ENCODE results near the gene SVOP. TPM values are rescaled to one million over a fixed set of nuclear protein-coding genes. Genes with fewer than 3 reads are reported as not detected.
A peak's percentile ranks its signal among the peaks of the same experiment; 100 is the strongest.

The SVOP gene
- total RNA-seq, 1 experiment from 2014 or later = not detected

DNA sequence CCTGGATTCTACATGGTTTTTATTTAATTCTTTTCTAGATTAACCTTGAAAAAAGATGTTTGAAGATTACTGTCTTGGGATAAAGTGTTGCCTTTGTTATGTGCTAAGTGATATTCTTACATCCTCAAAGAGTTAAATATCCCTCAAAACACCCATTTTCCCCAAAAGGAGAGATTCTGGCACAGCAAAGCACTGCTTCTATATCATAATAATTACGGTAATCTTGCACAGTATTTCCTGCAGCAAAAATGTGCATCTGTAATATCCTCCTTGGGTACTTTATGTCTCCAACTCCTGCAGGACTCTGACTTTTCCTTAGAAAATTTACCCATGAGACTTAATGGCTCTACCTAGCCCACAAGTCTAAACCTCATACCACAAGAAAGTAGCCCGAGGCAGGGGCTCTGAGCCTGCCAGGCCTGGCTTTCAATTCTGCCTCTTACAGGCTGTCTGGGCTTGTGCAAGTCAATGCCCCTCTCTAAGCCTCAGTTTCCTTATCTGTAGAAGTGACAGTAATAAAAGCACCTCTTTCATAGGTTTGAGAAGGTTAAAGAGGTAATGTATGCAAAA lies 45.8 kb downstream of the SVOP start:
- peak; percentile 82 for DNase-seq (ENCODE audit: low read depth)

DNA sequence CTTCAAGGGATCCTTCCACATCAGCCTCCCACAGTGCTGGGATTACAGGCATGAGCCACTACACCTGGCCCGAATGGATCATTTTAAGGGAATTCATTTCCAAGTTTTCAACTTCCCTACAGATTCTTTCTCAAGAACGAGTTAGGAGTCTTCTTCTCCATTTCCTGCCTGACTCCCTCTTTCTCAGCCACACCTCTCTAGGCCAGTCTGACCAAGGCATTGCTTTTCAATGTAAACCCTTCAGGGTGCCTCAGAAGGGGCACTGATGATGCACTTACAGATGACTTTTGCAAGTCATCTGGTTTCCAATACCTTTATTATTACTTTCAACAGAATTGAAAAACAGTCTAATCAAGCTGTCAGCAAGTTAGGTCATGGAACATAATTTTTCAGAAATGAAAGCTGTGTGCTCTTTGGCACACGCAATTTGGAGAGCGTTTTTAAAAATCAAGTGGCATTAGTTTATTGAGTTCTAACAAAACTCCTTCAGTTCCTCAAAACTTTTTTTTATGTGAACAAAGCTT lies 47.2 kb downstream of the SVOP start:
- DNase-seq (ENCODE audit: low read depth) = no peak

DNA sequence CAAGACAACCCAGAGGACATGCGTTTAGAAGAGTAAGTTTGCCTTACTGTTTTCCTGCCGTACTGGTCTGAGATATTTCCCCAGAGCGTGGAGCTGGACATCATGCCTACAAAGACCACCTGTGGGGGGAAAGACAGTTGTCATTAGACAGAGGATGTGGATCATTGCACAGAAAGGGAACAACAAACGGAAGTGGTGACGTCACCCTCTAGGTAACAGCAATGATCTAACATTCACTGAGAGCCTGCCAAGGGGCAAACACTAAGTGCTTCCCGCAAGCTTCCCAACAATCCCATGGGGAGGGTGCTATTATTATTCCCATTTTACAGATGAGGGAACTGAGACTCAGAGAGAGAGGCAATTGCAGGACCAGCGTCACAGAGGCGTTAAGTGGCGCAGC lies 48.5 kb downstream of the SVOP start:
- peak; percentile 38 for DNase-seq (ENCODE audit: low read depth)

DNA sequence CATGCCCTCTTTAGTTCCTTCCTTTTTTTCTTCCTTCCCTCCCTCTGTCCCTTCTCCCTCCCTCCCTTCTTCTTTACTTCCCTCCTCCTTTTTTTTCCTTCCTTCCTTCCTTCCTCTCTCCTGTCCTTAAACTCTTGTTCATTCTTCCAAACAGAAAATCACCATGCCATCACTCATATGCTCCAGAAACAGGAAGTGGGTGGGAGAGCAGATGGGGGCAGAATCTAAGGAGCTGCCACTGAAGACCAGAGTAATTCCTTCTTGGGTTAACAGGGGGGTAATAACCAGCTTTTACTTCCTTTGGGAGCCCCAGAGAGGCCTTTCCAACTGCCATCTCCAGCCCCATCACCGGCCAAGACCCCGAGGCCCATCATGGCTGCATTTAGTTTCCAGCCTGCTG lies 51.2 kb downstream of the SVOP start:
- no peak for DNase-seq (ENCODE audit: low read depth)

DNA sequence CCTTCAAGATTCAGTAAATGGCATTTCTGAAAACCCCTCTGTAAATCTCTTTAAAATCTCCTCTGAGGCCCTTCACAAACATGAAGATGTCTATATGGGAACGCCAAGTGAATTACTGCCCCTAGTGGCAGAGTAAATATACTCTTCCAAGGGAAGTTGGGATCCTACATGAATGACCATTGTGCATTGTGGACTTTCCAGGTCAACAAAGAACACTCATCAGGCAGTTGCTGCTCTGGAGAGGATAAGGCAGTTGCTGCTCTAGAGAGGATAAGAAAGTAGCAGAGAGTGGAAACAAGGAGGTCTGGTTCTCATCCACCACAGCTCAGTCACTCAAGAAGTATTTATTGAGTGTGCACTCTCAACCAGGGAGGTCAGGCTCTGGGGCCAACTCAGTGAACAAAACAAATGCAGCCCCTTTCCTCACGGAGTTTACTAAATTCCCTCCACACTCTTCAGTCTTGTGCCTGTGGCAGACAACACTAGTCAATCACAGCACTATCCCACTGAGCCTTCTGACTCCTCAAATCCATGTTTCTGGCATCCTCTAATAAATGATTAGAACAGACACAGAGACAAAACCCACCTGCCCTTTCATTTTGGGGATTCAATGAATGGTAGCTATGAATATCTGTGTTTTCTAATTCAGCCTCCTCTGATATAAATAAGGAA lies 52.9 kb downstream of the SVOP start:
- peak; percentile 33 for DNase-seq (ENCODE audit: low read depth)

DNA sequence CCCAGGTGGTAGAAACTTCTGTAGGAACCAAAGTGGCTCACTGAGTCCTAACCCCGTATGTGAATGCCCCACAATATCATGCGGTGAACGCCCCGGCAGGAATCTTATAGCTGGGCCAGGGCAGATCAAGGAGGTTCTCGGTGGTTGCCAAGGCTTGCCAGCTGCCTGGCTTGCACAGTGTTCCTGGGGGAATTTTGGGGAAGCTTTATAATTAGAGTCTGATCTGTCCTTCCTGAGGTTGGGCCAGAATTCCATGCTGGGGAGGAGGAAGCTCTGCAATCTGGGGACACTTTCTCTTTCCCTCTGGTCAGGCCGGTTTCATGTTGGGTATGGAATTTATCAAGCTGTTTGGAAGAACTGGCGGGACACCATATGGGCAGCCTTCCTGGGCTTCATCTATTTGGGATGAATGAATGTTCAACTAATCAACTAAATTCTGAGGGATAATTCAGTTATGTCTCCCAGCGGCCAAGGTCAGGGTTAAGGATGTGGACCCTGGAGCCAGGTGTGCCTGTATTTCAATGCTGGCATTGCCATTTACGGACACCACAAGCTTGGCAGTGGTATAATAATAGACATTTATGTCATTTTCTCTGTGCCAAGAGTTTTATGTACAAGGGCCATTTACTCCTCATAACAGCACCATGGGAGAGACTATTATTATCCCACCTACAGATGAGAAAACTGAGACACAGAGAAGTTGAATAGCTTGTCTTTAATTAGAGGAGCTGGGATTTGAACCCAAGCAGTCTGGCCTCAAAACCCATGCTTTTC lies 54.3 kb downstream of the SVOP start:
- no peak for DNase-seq (ENCODE audit: low read depth)

DNA sequence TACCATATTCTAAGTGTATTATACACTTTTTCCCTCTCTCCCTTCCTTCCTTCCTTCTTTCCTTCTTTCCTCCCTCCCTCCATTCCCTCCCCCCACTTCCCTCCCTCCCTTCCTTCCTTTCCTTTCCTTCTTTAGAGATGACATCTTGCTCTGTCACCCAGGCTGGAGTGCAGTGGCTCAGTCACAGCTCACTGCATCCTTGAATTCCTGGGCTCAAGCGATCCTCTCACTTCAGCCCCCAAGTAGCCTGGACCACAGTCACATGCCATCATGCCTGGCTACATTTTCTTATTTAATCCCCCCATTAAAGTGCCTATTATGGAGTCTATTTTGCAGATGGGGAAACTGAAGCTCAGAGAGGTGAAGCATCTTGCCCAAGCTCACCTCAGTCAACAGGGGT lies 55.0 kb downstream of the SVOP start:
- DNase-seq (ENCODE audit: low read depth) = no peak

DNA sequence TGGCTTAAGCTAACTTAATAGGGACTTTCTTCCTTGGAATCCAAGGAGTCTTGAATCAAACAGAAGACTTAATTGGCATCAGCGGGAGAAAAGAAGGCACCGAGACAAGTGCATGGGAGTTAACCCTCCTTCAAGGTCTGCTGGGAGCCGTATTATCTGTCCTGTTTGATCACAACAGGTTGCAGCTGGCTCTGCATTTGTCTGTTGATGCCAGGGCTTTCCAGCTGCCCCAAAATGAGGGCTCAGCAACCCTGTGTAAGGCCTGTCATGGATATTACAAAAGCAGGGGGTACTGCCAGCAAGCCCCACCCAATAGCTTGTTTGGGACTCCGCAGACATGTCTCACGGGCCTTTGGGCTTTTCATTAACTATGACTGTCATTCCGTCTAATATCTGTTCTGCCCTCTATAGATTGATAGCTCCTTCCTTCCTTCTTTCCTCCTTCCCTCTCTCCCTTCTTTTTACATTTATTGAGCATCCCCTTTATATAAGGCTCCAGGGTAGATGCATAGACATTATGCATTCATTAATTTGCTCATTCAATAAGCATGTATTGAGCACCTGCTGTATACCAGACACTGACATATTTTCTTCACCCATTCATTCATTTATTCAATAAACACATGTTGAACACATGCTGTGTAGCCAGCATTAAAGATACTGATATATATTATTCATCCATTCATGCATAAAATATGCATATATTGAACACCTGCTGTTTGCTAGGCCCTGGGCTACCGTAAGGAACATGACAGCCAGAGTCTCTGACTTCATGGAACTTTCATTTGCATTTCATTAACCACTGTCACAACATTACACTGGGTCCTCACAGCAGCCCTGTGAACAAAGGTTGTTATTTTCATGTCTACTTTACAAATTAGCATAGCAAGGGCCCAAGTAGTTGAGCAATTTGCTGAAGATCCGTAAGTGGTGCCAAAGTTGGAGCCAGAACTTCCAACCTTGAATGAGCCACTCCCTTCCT lies 56.2 kb downstream of the SVOP start:
- no peak for DNase-seq (ENCODE audit: low read depth)

DNA sequence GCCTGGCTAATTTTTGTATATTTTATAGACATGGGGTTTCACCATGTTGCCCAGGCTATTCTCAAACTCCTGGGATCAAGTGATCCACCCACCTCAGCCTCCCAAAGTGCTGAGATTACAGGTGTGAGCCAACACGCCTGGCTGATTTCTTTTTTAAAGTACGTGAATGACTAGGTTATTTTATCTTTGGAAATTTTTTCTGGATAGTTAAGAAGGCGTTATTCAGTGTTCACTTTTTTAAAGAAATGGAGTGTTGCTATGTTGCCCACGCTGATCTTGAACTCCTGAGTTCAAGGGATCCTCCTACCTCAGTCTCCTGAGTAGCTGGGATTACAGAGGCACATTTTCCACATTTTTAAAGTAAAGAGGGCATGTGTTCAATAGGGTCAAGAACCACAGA lies 58.6 kb downstream of the SVOP start:
- no peak for DNase-seq (ENCODE audit: low read depth)

DNA sequence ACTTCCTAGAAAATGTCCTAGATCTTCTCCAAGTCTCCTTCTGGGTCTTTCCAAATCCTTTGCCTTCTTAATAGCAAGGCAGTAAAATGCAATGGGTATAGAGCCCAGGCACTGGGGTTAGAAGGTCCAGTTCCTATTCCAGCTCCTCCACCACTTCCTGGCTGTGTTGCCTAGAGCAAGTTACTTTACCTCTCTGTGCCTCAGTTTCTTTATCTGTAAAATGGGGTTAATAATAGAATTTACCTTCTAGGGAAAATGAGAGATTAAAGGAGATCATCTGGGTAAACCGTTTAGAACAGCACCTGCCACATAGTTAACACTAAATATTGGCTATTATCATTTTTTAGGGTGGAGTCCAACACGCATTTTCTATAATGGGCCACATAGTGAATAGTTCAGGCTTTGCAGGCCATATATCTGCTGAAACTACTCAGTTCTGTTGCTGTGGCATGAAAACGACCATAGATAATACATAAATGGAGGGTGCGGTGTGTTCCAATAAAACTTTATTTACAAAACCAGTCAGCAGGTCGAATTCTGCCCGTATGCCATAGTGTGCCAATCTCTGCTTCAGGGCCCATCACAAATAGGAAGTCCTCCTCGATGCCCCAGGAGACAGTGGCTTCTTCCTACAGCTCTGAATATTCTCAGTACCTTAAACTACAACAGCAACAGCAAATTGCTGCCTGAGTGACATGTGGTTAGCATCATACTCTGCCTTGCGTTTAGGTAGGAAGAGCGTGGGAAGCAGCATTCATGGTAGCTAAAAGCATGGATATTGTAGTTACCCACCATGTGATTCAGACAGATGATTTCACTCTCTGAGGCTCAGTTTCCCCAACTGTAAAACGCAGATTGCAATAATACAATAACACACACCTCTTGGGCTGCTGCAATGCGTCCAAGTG lies 60.9 kb downstream of the SVOP start:
- DNase-seq (ENCODE audit: low read depth) = no peak

DNA sequence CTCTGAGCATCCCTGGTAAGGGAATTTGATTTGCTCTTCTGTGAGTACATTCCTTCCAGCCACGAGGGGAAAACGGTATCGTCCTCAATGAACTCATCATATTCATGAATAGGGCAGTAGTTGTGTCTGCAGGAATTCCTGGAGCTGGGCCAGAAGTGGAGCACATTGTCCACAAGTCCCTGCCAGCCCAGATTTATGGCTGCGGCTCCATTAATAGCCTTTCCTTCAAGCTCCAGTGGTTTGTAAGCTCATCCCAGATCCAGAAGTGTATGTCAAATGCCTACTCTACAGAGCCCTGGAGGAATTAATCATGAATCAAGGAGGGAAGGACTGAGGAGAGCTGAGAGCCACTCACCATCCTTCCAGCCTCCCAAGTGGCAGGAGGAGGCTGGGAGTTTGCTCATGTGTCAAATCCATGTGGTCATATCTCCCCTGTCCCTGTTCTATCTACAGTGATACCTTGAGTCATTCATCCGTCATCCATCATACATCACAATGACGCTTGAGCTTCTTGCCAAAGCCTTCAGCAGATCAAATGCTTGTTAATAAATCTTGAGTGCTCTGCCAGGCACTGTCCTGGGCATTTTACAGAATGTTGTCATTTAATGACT lies 65.5 kb downstream of the SVOP start:
- DNase-seq (ENCODE audit: low read depth) = peak; percentile 88

DNA sequence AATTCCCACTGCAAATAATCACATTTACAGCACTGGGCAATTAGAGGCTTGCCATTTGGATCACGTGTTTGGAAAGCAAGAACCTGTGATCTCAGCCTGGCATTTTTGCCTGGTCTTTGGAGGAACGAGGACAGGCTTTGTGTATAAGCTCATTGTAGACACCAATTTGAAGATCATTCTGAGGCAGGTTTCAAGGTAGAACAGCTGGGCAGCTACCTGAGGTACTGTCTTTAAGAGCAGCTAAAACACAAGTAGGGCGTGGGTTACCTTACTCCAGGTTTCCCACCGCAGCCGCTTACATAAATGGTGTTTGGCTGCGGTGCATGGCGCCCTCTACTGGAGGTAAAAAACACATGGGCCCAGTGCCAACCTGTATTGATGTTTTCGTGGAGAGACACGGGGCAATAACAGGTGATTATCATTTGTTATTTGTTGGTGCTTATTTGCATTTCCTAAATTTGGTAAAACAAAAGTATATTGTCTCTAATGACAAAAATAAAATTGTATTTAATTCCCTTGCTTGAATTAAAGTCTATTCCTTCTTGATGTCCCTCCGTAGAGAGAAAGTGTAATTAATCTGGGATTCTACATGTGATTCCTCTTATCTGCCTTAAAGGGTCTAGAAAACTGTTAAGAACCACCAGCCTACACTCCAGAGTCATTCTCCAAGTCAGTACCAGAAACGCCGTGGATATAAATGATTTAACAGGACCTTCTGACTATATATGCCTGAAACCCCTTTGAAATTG lies 69.7 kb downstream of the SVOP start:
- DNase-seq (ENCODE audit: low read depth) = peak; percentile 59

DNA sequence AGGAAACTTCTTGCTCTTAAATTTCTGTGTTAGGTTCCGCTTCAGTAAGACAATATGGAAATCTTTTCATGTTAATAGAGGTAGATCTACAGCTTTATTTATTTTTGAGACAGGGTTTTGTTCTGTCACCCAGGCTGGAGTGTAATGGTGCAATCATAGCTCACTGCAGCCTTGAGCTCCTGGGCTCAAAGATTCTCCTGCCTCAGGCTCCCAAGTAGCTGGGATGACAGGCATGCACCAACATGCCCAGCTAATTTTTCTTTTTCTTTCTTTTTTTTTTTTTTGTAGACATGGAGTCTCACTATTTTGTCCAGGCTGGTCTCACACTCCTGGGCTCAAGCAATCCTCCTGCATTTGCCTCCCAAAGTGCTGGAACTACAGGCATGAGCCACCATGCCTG lies 70.9 kb downstream of the SVOP start:
- DNase-seq (ENCODE audit: low read depth) = no peak

DNA sequence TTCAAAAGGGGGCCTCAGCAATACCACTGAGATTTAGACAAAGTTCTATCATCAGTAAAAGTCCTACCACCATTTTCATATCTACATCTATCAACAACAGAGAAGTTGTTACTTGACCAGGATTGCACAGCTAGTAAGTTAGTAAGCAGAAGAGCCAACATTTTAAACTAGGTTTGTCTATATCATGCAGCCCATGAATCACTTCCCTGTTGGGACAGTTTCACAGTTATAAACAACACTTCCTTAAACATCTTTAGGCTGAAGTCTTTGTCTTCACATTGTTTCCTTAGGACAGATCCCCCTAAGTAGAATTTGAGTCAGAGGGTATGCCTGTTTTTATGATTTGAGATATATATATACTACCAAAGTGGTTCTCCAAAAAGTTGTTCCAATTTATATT lies 72.5 kb downstream of the SVOP start:
- DNase-seq (ENCODE audit: low read depth) = no peak

DNA sequence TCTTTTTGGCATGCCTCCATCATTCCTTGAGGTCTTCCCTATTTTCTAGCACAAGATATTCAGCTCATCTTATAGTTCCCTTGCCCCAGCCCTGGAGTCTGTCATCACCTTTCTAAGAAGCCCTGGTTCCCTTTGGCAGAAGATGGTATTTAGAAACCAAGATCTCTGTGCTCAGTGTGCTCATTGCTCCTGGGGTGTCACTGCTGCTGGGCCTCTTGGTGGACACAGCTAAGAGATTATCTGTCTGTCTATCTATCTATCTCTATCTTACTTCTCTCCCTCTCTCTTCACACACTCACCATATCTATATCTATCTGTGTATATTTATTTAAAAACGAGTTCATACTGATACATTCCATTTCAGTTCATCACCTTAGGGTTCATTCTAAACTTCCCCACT lies 73.8 kb downstream of the SVOP start:
- DNase-seq (ENCODE audit: low read depth) = no peak

DNA sequence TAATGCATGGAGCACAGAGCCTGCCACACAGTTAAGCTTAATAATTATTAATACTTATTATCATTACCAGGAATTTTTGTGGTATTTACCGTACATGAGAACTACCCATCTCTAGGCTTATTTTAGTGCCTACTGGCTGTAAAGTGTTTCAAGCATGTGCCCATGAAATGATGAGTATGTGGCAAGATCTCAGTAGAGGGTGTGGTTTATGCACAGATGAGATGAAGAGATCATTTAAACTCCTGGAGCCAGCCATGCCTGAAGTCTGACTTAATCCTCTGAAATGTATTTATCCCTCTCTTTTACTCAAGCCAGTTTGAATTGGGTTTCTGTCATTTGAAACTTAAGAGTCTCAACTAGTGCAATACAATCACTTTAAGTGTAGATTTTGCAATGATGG lies 80.7 kb downstream of the SVOP start:
- no peak for DNase-seq (ENCODE audit: low read depth)

DNA sequence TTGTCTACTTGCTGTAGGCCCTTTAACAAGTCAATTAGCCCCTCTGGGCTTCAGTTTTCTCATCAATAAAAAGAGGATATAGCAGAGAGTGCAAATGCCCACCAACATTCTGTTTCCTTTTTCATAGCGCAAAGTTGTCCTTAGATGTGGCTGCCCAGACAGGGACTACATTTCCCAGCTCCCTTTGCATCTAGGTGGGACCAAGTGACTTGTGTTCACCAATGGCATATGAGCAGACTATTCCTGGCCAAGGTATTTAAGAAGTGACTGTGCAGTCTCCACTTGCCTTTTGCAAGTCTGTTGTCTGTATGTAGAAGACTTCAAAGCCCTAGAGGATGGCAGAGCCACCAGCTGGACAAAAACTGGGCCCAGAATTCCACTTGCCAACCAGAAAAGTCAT lies 81.3 kb downstream of the SVOP start:
- peak; percentile 33 for DNase-seq (ENCODE audit: low read depth)

DNA sequence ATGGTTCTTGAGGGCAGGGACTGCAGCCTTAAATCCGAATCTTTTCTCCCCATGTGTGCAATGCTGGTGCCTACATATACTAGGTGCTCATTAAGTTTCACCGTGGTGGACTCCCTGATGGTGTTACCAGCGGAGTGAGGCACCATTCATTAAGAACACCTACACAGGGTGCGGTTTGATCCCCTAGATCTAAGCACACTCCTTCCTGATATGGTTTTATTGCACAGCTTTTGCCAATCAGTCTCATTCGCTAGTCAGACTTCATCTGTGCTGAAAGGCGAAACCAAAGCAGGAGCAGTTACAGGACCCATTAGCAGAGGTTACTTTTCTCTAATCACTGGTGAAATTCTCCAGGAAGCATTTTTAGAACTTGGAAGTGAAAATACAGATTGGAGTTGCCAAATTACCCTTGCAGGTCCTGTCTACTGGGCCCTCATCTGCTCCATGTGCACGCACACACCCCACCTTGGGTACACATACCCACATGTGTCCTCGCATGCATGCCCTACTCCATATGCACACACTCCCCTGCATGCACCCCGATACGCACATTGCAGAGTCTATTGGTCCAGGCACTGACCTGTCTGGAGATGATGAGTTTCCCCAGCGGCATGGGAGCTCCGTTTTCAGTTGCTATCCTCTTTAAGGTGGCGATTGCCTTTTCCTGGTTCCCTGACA lies 82.5 kb downstream of the SVOP start:
- DNase-seq (ENCODE audit: low read depth) = no peak

All from M059J (cell line).